Mesendoderm (in vitro differentiated cells): ENCODE data around the gene NAV2.

Experiments used
- DNase-seq: peaks from one replicate; pipeline ENCODE4 v3.0.0; 2013
- H2AK5ac ChIP-seq: 2 replicates; pipeline ENCODE4 v1.6.1; 2013; ENCODE audit warnings: low read length, inconsistent platforms
- H2BK120ac ChIP-seq: 2 replicates; pipeline ENCODE4 v1.6.1; 2013; ENCODE audit warnings: low read depth, mild to moderate bottlenecking, low read length, moderate library complexity, mixed read lengths
- H2BK15ac ChIP-seq: replicated peaks from 2 replicates; pipeline ENCODE4 v1.6.1; 2013; ENCODE audit warnings: low read depth, mild to moderate bottlenecking, moderate library complexity
- H2BK5ac ChIP-seq: 2 replicates; pipeline ENCODE4 v1.6.1; 2013; ENCODE audit warnings: low read length, inconsistent platforms
- H3K18ac ChIP-seq: 2 replicates; pipeline ENCODE4 v1.6.1; 2013; ENCODE audit warnings: mild to moderate bottlenecking, low read length, mixed read lengths
- H3K23ac ChIP-seq: one replicate; pipeline ENCODE4 v1.6.1; 2013; ENCODE audit warnings: low read length
- H3K27ac ChIP-seq: 2 replicates; pipeline ENCODE4 v1.5.1; 2013; ENCODE audit warnings: low read depth, mild to moderate bottlenecking, inconsistent platforms, low read length, moderate library complexity
- H3K27me3 ChIP-seq: 2 replicates; pipeline ENCODE4 v1.6.1; 2013; ENCODE audit warnings: low read length, control low read depth, mild to moderate bottlenecking, inconsistent platforms; ENCODE audit not compliant: insufficient read depth, poor library complexity
- H3K36me3 ChIP-seq: 2 replicates; pipeline ENCODE4 v1.6.1; 2013; ENCODE audit warnings: low read length, inconsistent platforms; ENCODE audit not compliant: control insufficient read depth, insufficient read depth
- H3K4ac ChIP-seq: one replicate; pipeline ENCODE4 v1.6.1; 2013; ENCODE audit warnings: low read depth, mild to moderate bottlenecking, low read length, moderate library complexity
- H3K4me1 ChIP-seq: 2 replicates; pipeline ENCODE4 v1.6.1; 2013; ENCODE audit warnings: low read depth, low read length, inconsistent platforms; ENCODE audit not compliant: control insufficient read depth
- H3K4me2 ChIP-seq: 2 replicates; pipeline ENCODE4 v1.6.1; 2013; ENCODE audit warnings: low read length
- H3K4me3 ChIP-seq: 2 replicates; pipeline ENCODE4 v1.5.1; 2013; ENCODE audit warnings: mild to moderate bottlenecking, low read length
- H3K56ac ChIP-seq: one replicate; pipeline ENCODE4 v1.6.1; 2013; ENCODE audit warnings: low read length
- H3K79me1 ChIP-seq: 2 replicates; pipeline ENCODE4 v1.6.1; 2013; ENCODE audit warnings: low read length, inconsistent platforms
- H3K79me2 ChIP-seq: 2 replicates; pipeline ENCODE4 v1.6.1; 2013; ENCODE audit warnings: mild to moderate bottlenecking, low read length; ENCODE audit not compliant: control insufficient read depth, insufficient read depth
- H3K9ac ChIP-seq: 2 replicates; pipeline ENCODE4 v1.6.1; 2013; ENCODE audit warnings: low read length, inconsistent platforms
- H4K5ac ChIP-seq: one replicate; pipeline ENCODE4 v1.6.1; 2013; ENCODE audit warnings: low read length
- H4K8ac ChIP-seq: one replicate; pipeline ENCODE4 v1.6.1; 2013; ENCODE audit warnings: low read depth, mild to moderate bottlenecking, control low read depth, low read length, moderate library complexity
- WGBS: extraction: QIAGEN DNeasy Blood & Tissue Kit; methylation state at CpG from one replicate; pipeline ENCODE4 v1.1.7; 2013; ENCODE audit warnings: low lambda C conversion rate, missing lambda C conversion rate; ENCODE audit not compliant: insufficient coverage; ENCODE audit errors: extremely low coverage; 5-methylcytosine and 5-hydroxymethylcytosine counted together

NAV2 gene

DNA sequence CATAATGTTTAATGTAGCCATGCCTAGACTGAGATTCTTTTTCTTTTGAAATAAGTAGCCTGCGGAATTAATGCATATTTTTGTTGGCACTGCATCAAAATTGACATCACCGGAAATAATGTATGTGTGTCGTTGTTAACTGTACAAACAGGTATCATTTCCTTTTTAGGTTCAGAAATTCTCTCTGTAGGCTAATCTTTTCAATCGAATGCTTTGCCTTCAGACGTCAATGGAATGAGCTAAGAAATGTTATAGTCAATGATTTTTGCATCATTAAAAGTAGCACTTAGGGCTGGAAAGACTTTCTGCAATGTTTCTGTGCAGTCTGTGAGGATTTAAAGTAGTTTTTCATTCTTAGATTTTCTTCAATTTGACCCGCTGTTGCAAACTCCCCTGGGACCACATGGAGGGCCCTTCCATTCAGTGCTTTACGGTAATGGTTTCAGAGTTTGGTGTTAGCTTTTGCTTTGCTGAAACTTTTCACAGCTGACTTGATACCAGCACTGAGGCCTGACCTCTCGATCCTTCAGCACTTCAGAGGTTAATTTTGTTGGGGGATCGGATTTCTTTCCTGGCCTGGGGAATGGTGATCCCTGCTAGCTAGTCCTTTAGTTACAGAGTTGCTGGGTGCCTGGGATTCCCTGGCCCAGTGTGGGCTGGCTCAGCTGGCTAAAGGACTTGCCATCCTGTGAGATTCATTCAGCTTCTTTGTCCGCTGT, 309.9 kb downstream of the NAV2 start:
- H3K4me2 ChIP-seq = peak overlapping the region; percentile 53
- peak overlapping the region; percentile 86 for H3K56ac ChIP-seq
- peak overlapping the region; percentile 49 for H2BK120ac ChIP-seq
- H3K4ac ChIP-seq = peak overlapping the region; percentile 78
- no CpG with 5 or more reads among the region's 10 CpGs for WGBS
- H3K27ac ChIP-seq = peak overlapping the region; percentile 97
- no peak overlapping the region for H4K8ac ChIP-seq
- no peaks in the 10 kb centered on the region for H3K27me3 ChIP-seq
- H3K9ac ChIP-seq = peak overlapping the region; percentile 76
- H3K79me1 ChIP-seq = no peaks in the 10 kb centered on the region
- no peaks in the 10 kb centered on the region for H3K36me3 ChIP-seq
- peak overlapping the region; percentile 74 for H3K4me3 ChIP-seq
- no peak overlapping the region for H3K23ac ChIP-seq
- peaks cover 29% of the 10 kb centered on the region for H3K79me2 ChIP-seq
- DNase-seq = peak; percentile 97
- H2BK15ac ChIP-seq = peak overlapping the region; percentile 75
- peaks cover 16% of the 10 kb centered on the region for H3K4me1 ChIP-seq
- no peak overlapping the region for H2AK5ac ChIP-seq
- H2BK5ac ChIP-seq = peak overlapping the region; percentile 81
- peak overlapping the region; percentile 97 for H3K18ac ChIP-seq
- no peak overlapping the region for H4K5ac ChIP-seq

DNA sequence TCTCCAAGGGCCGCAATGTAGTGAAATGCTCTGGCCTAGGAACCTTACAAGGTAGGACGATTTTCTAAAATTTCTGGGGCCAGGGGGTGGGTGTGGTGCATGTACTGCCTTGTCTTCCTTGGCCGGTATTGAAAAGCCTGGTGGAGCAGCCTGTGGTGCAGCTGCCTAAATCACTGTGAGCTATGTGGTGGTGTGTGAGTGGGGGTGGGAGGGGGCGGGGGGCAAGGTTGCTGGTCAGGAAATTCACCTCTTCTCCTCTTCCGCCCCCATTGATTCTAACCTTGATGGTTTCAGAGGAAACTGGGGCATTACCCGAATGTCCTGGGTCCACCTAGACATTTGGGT, 310.4 kb downstream of the NAV2 start:
- Histone ChIP-seq H3K4me3 (peak overlapping the region; percentile 74), H3K79me1 (no peaks in the 10 kb centered on the region), H3K9ac (peak overlapping the region; percentile 76), H4K8ac (no peak overlapping the region), H3K4me1 (peaks cover 16% of the 10 kb centered on the region), H3K56ac (peak overlapping the region; percentile 86), H3K27ac (peak overlapping the region; percentile 97), H2BK5ac (peak overlapping the region; percentile 85), H3K79me2 (peaks cover 31% of the 10 kb centered on the region), H3K27me3 (no peaks in the 10 kb centered on the region), H3K23ac (no peak overlapping the region), H4K5ac (no peak overlapping the region), H3K4me2 (peak overlapping the region; percentile 71), H2BK15ac (peak overlapping the region; percentile 75), H3K18ac (peak overlapping the region; percentile 97), H3K36me3 (no peaks in the 10 kb centered on the region), H3K4ac (peak overlapping the region; percentile 78), H2BK120ac (peak overlapping the region; percentile 49), H2AK5ac (no peak overlapping the region)
- DNase-seq = no peak
- WGBS = no CpG with 5 or more reads among the region's 6 CpGs

DNA sequence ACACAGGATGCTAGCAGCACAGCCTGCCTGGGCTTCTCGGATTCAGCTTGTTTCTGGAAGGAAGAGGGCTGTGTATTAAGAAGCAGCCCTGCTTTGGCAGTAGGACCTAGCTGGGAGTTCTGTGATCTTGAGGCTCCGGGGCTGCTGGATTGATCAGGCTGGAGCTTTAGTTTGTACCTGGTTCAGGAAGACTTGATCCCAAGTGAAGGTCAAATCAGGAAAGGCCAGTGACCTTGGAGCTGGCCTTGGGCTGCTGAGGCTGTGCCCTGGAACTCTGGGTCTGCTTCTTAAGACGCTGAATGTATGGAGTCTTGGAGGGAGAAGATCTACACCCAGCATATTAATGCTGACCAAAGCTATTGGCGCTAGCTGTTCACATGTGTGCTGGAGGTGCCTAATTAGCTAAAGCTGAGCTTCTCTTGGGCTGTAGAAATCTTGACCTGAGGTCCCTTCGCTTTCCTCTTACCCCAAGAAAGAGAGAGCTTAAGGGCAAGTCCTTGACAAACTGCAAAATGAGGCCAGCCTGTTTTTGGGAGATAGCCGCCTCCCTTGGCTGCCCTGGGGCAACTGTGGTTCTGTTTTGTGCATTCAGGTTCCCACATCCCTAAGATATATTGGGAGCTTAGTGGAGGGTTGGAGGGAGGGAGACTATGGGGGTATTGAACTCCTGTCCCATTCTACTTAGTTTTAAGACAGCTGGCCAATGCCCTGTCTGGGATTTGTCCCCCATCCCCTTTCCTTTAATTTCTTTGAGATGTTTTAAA, 311.7 kb downstream of the NAV2 start:
- Histone ChIP-seq H3K23ac (peak overlapping the region; percentile 25), H2BK120ac (peak overlapping the region; percentile 47), H4K8ac (no peak overlapping the region), H3K36me3 (no peaks in the 10 kb centered on the region), H2AK5ac (peak overlapping the region; percentile 47), H3K79me2 (peaks cover 44% of the 10 kb centered on the region), H2BK15ac (no peak overlapping the region), H3K79me1 (no peaks in the 10 kb centered on the region), H4K5ac (no peak overlapping the region), H3K9ac (peak overlapping the region; percentile 76), H3K27ac (peak overlapping the region; percentile 97), H3K4ac (peak overlapping the region; percentile 95), H3K4me3 (peak overlapping the region; percentile 6), H2BK5ac (peak overlapping the region; percentile 85), H3K27me3 (no peaks in the 10 kb centered on the region), H3K56ac (peak overlapping the region; percentile 86), H3K4me1 (peaks cover 26% of the 10 kb centered on the region), H3K4me2 (peak overlapping the region; percentile 71), H3K18ac (peak overlapping the region; percentile 85)
- no peak for DNase-seq
- WGBS = no CpG with 5 or more reads among the region's 6 CpGs

DNA sequence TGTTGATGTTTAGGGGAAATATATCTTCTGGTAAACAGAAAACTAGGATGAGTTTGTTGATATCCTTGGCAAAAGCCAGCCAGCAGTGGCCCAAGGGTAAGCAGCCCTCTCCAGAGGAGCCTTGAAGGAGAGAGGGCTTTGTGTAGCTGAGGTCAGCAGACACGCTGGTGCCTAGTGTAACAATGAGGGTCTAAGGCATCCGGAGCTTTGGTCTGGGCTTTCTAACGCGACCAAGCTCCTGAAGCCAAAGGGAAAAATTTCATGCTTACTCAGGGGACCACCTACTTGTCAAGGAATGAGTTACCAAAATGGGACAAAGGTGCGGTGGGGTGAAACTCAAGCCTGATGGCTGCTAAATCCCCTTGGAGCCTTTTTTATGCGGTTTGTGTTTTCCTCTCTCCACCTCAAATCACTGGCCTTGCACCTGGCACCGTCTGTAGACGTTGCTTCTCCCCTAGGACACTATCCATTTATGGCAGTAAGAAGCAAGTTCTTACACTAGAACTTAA, 312.7 kb downstream of the NAV2 start:
- H3K27me3 ChIP-seq = no peaks in the 10 kb centered on the region
- no peak overlapping the region for H2BK15ac ChIP-seq
- peak overlapping the region; percentile 83 for H2AK5ac ChIP-seq
- H3K18ac ChIP-seq = peak overlapping the region; percentile 62
- peaks cover 28% of the 10 kb centered on the region for H3K4me1 ChIP-seq
- H4K5ac ChIP-seq = no peak overlapping the region
- H3K79me1 ChIP-seq = no peaks in the 10 kb centered on the region
- DNase-seq = peak; percentile 81
- H3K56ac ChIP-seq = peak overlapping the region; percentile 81
- H2BK120ac ChIP-seq = no peak overlapping the region
- no peak overlapping the region for H3K4me3 ChIP-seq
- no peak overlapping the region for H3K23ac ChIP-seq
- peak overlapping the region; percentile 25 for H3K4me2 ChIP-seq
- peaks cover 51% of the 10 kb centered on the region for H3K79me2 ChIP-seq
- H3K27ac ChIP-seq = peak overlapping the region; percentile 4
- H3K4ac ChIP-seq = peak overlapping the region; percentile 18
- H3K36me3 ChIP-seq = no peaks in the 10 kb centered on the region
- WGBS = no CpG with 5 or more reads among the region's 8 CpGs
- H3K9ac ChIP-seq = peak overlapping the region; percentile 51
- peak overlapping the region; percentile 56 for H2BK5ac ChIP-seq
- H4K8ac ChIP-seq = peak overlapping the region; percentile 3

DNA sequence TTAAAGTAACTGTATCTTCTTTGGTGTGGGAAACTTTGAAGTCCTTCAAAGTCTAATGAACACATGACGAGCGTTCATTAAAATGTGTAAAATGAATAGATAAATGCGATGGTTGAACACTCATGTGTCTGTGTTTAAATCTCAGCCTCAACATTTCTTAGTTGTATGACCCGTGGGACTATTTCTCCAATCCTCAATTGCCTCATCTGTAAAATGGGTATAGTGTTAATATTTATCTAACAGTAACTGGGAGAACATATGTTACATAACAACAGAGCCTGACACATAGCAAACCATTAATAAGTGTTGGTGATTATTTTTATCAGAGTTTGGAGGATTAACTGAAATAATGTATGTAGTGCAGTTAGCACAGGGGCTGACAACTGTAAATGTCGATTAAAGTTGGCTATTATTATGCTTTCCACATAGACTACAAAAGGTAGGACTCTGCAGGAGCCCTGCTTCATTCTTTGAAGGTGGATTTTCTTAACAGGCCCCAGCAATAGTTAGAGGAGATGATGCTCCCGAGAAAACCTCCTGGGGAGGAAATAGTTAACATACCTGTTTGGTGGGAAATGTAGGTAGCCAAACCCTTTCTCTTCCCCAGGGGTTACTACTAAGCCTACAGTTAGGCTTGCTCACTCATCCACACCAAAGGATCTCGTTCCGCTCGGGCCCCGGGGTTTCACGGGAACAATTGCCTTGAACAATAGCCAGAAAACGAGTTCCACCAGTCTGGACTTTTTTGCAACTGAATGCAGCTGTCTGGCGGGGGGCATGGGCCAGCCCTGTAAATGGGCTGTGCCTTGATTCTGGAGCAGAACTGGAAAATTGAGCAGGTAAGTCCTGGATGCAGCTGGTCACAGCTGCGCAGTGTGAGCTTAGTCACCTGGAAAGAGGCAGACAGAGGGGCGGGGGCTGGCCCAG, 314.3 kb downstream of the NAV2 start:
- Histone ChIP-seq H4K5ac (no peak overlapping the region), H3K79me2 (peaks cover 53% of the 10 kb centered on the region), H4K8ac (peak overlapping the region; percentile 82), H3K36me3 (no peaks in the 10 kb centered on the region), H3K9ac (peak overlapping the region; percentile 63), H3K18ac (peak overlapping the region; percentile 83), H3K27me3 (no peaks in the 10 kb centered on the region), H3K4me2 (peak overlapping the region; percentile 2), H3K4me1 (peaks cover 34% of the 10 kb centered on the region), H2BK15ac (no peak overlapping the region), H3K27ac (peak overlapping the region; percentile 78), H3K79me1 (no peaks in the 10 kb centered on the region), H2BK120ac (no peak overlapping the region), H3K4ac (no peak overlapping the region), H2AK5ac (no peak overlapping the region), H3K4me3 (no peak overlapping the region), H3K23ac (no peak overlapping the region), H3K56ac (peak overlapping the region; percentile 72), H2BK5ac (no peak overlapping the region)
- peak; percentile 95 for DNase-seq
- WGBS = no CpG with 5 or more reads among the region's 15 CpGs
